HCT116 (cell line): ENCODE measurements around the gene ROBO1. TPM values are rescaled to one million over a fixed set of nuclear protein-coding genes. Genes with fewer than 3 reads are reported as not detected.

ENCODE experiments used
- ATAC-seq: fragments of 200-7000 bp; cut with Tn5 transposase; 2 replicates; pipeline ENCODE4 v1.9.1; 2020; ENCODE audit warnings: mild to moderate bottlenecking, moderate library complexity
- BruUV-seq: library from RNA; stranded (reverse); fragments of 400-500 nt; replicated peaks from 2 replicates; lab custom pipeline; 2021; lab: Mats Ljungman, UMichigan
- CTCF ChIA-PET: fragments of 300-600 bp; sonication (Branson Sonifier 250); formaldehyde crosslinking; loops from one replicate; lab custom pipeline; 2021; ENCODE audit warnings: antibody characterized with exemption; lab: Charles Lee
- POLR2A ChIA-PET: fragments of 300-600, 350-600 bp; sonication (Branson Sonifier 250); formaldehyde crosslinking; loops from one replicate; lab custom pipeline; 2021; ENCODE audit warnings: antibody characterized with exemption; lab: Charles Lee
- RAD21 ChIA-PET, 2 experiments: fragments of 300-600 bp; sonication (Branson Sonifier 250); formaldehyde crosslinking; loops; one replicate each; lab custom pipeline; 2023; ENCODE audit warnings: low total read pairs in 2 of 2; ENCODE audit not compliant: uncharacterized antibody in 2 of 2, unreplicated experiment in 2 of 2, low non-redundant PET in 1 of 2; lab: Charles Lee
- DNase-seq: peaks from one replicate; pipeline ENCODE4 v3.0.0-alpha.2; 2010; ENCODE audit warnings: low read depth, low spot score
- H2AFZ ChIP-seq: fragments of 200-600 bp; shearing (Covaris generic), sonication (generic); 2 replicates; pipeline ENCODE4 v1.6.1; 2017; ENCODE audit warnings: low read depth, mixed run types, mixed read lengths, antibody characterized with exemption, low read length; ENCODE audit not compliant: poor library complexity, severe bottlenecking
- H3K27ac ChIP-seq: 2 replicates; pipeline ENCODE4 v1.5.1; 2012; ENCODE audit warnings: low read depth, low read length
- H3K27me3 ChIP-seq: fragments of 200-600 bp; sonication (generic); 2 replicates; pipeline ENCODE4 v1.6.1; 2016; ENCODE audit warnings: mixed run types, low read length, mixed read lengths; ENCODE audit not compliant: insufficient read depth
- H3K36me3 ChIP-seq, 2 experiments: fragments of 200-500 bp in 1 of 2; fragments of 200-600 bp in 1 of 2; sonication (Bioruptor generic) in 1 of 2; sonication (generic) in 1 of 2; 2 replicates each; pipeline versions ENCODE4 v1.5.1 to v1.6.1; 2014 to 2016; ENCODE audit warnings: low read length in 2 of 2, inconsistent platforms in 1 of 2, mixed read lengths in 1 of 2, mixed run types in 1 of 2; ENCODE audit not compliant: insufficient read depth in 2 of 2, control insufficient read depth in 1 of 2
- H3K4me1 ChIP-seq, 2 experiments: fragments of 200-600 bp in 1 of 2; sonication (generic) in 1 of 2; 2 replicates each; pipeline versions ENCODE4 v1.5.1 to v1.6.1; 2012 to 2017; ENCODE audit warnings: low read length in 2 of 2, inconsistent platforms in 1 of 2, mild to moderate bottlenecking in 1 of 2, mixed read lengths in 1 of 2, mixed run types in 1 of 2, moderate library complexity in 1 of 2; ENCODE audit not compliant: insufficient read depth in 2 of 2, control insufficient read depth in 1 of 2
- H3K4me2 ChIP-seq: fragments of 200-600 bp; sonication (generic); 2 replicates; pipeline ENCODE4 v1.6.1; 2017; ENCODE audit warnings: mixed run types, low read length, mixed read lengths
- H3K4me3 ChIP-seq, 2 experiments: fragments of 200-600 bp in 1 of 2; sonication (generic) in 1 of 2; replicated peaks in 1 of 2; 2 replicates each; pipeline ENCODE4 v1.5.1; 2011 to 2016; ENCODE audit warnings: low read length in 2 of 2, control low read depth in 1 of 2, low read depth in 1 of 2, mild to moderate bottlenecking in 1 of 2, mixed read lengths in 1 of 2, mixed run types in 1 of 2
- H3K79me2 ChIP-seq: fragments of 200-600 bp; sonication (generic); 2 replicates; pipeline ENCODE4 v1.6.1; 2017; ENCODE audit warnings: mild to moderate bottlenecking, mixed run types, low read length, moderate library complexity, mixed read lengths; ENCODE audit not compliant: insufficient read depth
- H3K9ac ChIP-seq: fragments of 200-600 bp; sonication (generic); 2 replicates; pipeline ENCODE4 v1.6.1; 2016; ENCODE audit warnings: low read length, mixed read lengths
- H3K9me2 ChIP-seq: fragments of 200-600 bp; sonication (generic), shearing (Covaris generic); 2 replicates; pipeline ENCODE4 v1.6.1; 2017; ENCODE audit warnings: mixed run types, mild to moderate bottlenecking, moderate library complexity; ENCODE audit not compliant: insufficient read depth
- H3K9me3 ChIP-seq, 2 experiments: fragments of 200-500 bp in 1 of 2; fragments of 200-600 bp in 1 of 2; sonication (Bioruptor generic) in 1 of 2; sonication (generic) in 1 of 2; 2 replicates each; pipeline ENCODE4 v1.6.1; 2014 to 2017; ENCODE audit warnings: low read length in 2 of 2, mixed read lengths in 2 of 2, inconsistent platforms in 1 of 2, low read depth in 1 of 2, mild to moderate bottlenecking in 1 of 2, mixed run types in 1 of 2, moderate library complexity in 1 of 2; ENCODE audit not compliant: control insufficient read depth in 1 of 2, insufficient read depth in 1 of 2
- H4K20me1 ChIP-seq: fragments of 200-600 bp; sonication (generic), shearing (Covaris generic); 2 replicates; pipeline ENCODE4 v1.6.1; 2017; ENCODE audit warnings: mixed run types, mild to moderate bottlenecking, moderate library complexity; ENCODE audit not compliant: insufficient read depth
- CTCF ChIP-seq, 3 experiments: fragments of 200-600 bp in 1 of 3; sonication (generic) in 1 of 3; IDR thresholded peaks in 2 of 3; conservative IDR thresholded peaks in 1 of 3; 2 replicates each; pipeline ENCODE4 v1.5.1; 2012 to 2017; ENCODE audit warnings: low read depth in 2 of 3, low read length in 2 of 3, antibody characterized with exemption in 1 of 3, borderline replicate concordance in 1 of 3, control low read depth in 1 of 3, mild to moderate bottlenecking in 1 of 3, mixed read lengths in 1 of 3, mixed run types in 1 of 3, moderate library complexity in 1 of 3; ENCODE audit not compliant: insufficient read depth in 1 of 3
- EGR1 ChIP-seq: IDR thresholded peaks from 2 replicates; pipeline ENCODE4 v1.6.1; 2012; ENCODE audit warnings: low read depth
- JUND ChIP-seq: IDR thresholded peaks from 2 replicates; pipeline ENCODE4 v1.6.1; 2012
- MAX ChIP-seq: IDR thresholded peaks from 2 replicates; pipeline ENCODE4 v1.6.1; 2012
- TCF7L2 ChIP-seq: IDR thresholded peaks from 2 replicates; pipeline ENCODE4 v1.7.0; 2011; ENCODE audit warnings: borderline replicate concordance, inconsistent platforms; ENCODE audit not compliant: insufficient read depth, insufficient read length; ENCODE audit errors: extremely low read depth
- ZFX ChIP-seq: fragments of 450-650 bp; IDR thresholded peaks from 2 replicates; pipeline ENCODE4 v1.6.1; 2017
- intact Hi-C: fragments of 100-400 bp; cut with micrococcal nuclease; formaldehyde crosslinking; loops from 2 replicates; pipeline ENCODE4 v1.10.0; 2022
- total RNA-seq: library from RNA; stranded (reverse); gene quantifications from one replicate; pipeline ENCODE4 v1.2.1, GENCODE V29; 2021; ENCODE audit not compliant: unreplicated experiment

Gene ROBO1
- total RNA-seq, 1 experiment from 2014 or later = 0.27 TPM

GRCh38 chr3:78701537-78701936 lies 1066.3 kb downstream of the ROBO1 start:
- TF ChIP-seq ZFX = no peak
- TF ChIP-seq TCF7L2 = no peak
- TF ChIP-seq MAX = no peak
- TF ChIP-seq JUND = no peak
- TF ChIP-seq EGR1 = no peak
- TF ChIP-seq, all 23 proteins: peak for 0
- no peaks in the 10 kb centered on the region for H3K36me3 ChIP-seq
- intact Hi-C loops = no loop called here
- ChIA-PET POLR2A (no interaction called here), CTCF (no interaction called here), RAD21 (no interaction called here)
- BruUV-seq = no TSS peak
- H3K9ac ChIP-seq = no peak overlapping the region
- H3K79me2 ChIP-seq = no peaks in the 10 kb centered on the region
- H3K4me3 ChIP-seq = no peak overlapping the region
- peaks cover 3 to 29% of the 10 kb centered on the region in 2 experiments; a peak in 3 of 4 replicates for H3K9me3 ChIP-seq
- no peaks in the 10 kb centered on the region for H3K27me3 ChIP-seq
- H2AFZ ChIP-seq = no peak overlapping the region
- no peak overlapping the region for H3K4me2 ChIP-seq
- no peak for ATAC-seq
- no peaks in the 10 kb centered on the region for H3K4me1 ChIP-seq
- H4K20me1 ChIP-seq = no peaks in the 10 kb centered on the region
- DNase-seq = no peak
- no peak overlapping the region for H3K27ac ChIP-seq
- no peaks in the 10 kb centered on the region for H3K9me2 ChIP-seq

- Histone ChIP-seq H4K20me1 (no peaks in the 10 kb centered on the region), H3K9me2 (no peaks in the 10 kb centered on the region), H3K27ac (no peak overlapping the region), H3K9ac (no peak overlapping the region), H3K27me3 (no peaks in the 10 kb centered on the region), H3K9me3 (peaks cover 0 to 19% of the 10 kb centered on the region in 2 experiments; a peak in 3 of 4 replicates), H2AFZ (no peak overlapping the region), H3K36me3 (no peaks in the 10 kb centered on the region), H3K4me2 (no peak overlapping the region)
- ChIA-PET CTCF (no interaction called here), RAD21 (no interaction called here), POLR2A (no interaction called here)
- BruUV-seq = no TSS peak
- no peak for ATAC-seq
- DNase-seq = no peak
- no peak for TF ChIP-seq CTCF (IDR thresholded peaks at IDR 0.05 in 2 of 3, conservative IDR thresholded peaks at IDR 0.05 in 1 of 3; ENCODE audit: borderline replicate concordance in 1 of 3, insufficient read depth in 1 of 3, low read depth in 2 of 3, low read length in 2 of 3)
- TF ChIP-seq, all 23 proteins: peak for 0
- intact Hi-C loops = no loop called here
- Histone ChIP-seq H3K4me1 (no peaks in the 10 kb centered on the region), H3K4me3 (no peak overlapping the region), H3K79me2 (no peaks in the 10 kb centered on the region)
Observed at GRCh38 chr3:78698431-78698830, 1069.4 kb downstream of the ROBO1 start.
